GM21526 (cell line): ENCODE results near the gene TBL1XR1.
A peak's percentile ranks its signal among the peaks of the same experiment; 100 is the strongest.
"Not testable (repeated sequence)": the region's sequence is repeated elsewhere in the genome, so short reads cannot be mapped to it uniquely, and the experiment has no call there.

Source experiments
- ATAC-seq: cut with Tn5 transposase; IDR thresholded peaks from one replicate; pipeline ENCODE4 v1.9.1; 2021; ENCODE audit warnings: moderate library complexity; ENCODE audit not compliant: unreplicated experiment, low FRiP score

Gene TBL1XR1

GRCh38 chr3:177209509-177209908, 12.2 kb upstream of the TBL1XR1 start:
- no peak for ATAC-seq

GRCh38 chr3:177208781-177209180, 11.5 kb upstream of the TBL1XR1 start:
- ATAC-seq: no peak

GRCh38 chr3:177208223-177208622, 10.9 kb upstream of the TBL1XR1 start:
- ATAC-seq: no peak

GRCh38 chr3:177206936-177207335, 9.7 kb upstream of the TBL1XR1 start:
- ATAC-seq: no peak

- ATAC-seq: no peak
Observed at GRCh38 chr3:177203689-177204395, 6.6 kb upstream of the TBL1XR1 start.

GRCh38 chr3:177203016-177203415, 5.7 kb upstream of the TBL1XR1 start:
- not testable (repeated sequence) for ATAC-seq

- peak; percentile 72 for ATAC-seq
Observed at GRCh38 chr3:177201700-177202397, 4.6 kb upstream of the TBL1XR1 start.

- no peak for ATAC-seq
Observed at GRCh38 chr3:177199206-177199760, 2.0 kb upstream of the TBL1XR1 start.

GRCh38 chr3:177197727-177198460, 612 bp upstream of the TBL1XR1 start:
- peak; percentile 27 for ATAC-seq

GRCh38 chr3:177196456-177197040, 734 bp downstream of the TBL1XR1 start:
- ATAC-seq: no peak

GRCh38 chr3:177196008-177196455, 1.2 kb downstream of the TBL1XR1 start:
- no peak for ATAC-seq

- ATAC-seq: no peak
Observed at GRCh38 chr3:177195242-177195991, 1.9 kb downstream of the TBL1XR1 start.

- no peak for ATAC-seq
Observed at GRCh38 chr3:177194299-177194698, 3.0 kb downstream of the TBL1XR1 start.

- ATAC-seq: no peak
Observed at GRCh38 chr3:177193688-177194268, 3.5 kb downstream of the TBL1XR1 start.

GRCh38 chr3:177193275-177193674, 4.0 kb downstream of the TBL1XR1 start:
- not testable (repeated sequence) for ATAC-seq

- peak; percentile 51 for ATAC-seq
Observed at GRCh38 chr3:177190756-177191681, 6.3 kb downstream of the TBL1XR1 start.

GRCh38 chr3:177190184-177190583, 7.1 kb downstream of the TBL1XR1 start:
- not testable (repeated sequence) for ATAC-seq

- ATAC-seq: not testable (repeated sequence)
Observed at GRCh38 chr3:177188325-177188724, 9.0 kb downstream of the TBL1XR1 start.
